HG03521 (cell line): ENCODE data around the gene OAT.
A peak's percentile ranks its signal among the peaks of the same experiment; 100 is the strongest.

Experiments used
- ATAC-seq: cut with Tn5 transposase; IDR thresholded peaks from one replicate; pipeline ENCODE4 v1.9.1; 2021; ENCODE audit warnings: mild to moderate bottlenecking, moderate library complexity; ENCODE audit not compliant: unreplicated experiment

Gene OAT

DNA sequence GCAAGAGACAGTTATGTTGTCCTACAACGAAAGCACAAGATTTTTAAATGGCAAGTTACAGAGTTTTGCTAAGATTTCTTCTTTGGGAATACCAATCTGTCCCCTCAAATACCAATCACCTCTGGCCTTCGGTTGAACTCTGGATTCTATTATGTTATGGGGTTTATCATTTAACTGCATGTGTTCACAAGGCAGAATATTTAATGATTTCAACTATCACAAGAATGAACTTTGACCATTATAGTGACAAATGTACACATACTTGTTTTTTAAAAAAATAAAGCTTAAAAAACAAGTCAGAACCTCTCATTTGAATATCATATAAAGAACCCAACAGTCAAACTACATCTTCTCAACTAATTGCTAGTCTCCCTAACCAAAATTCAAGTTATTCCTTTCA is 11.3 kb downstream of the OAT start:
- no peak for ATAC-seq

DNA sequence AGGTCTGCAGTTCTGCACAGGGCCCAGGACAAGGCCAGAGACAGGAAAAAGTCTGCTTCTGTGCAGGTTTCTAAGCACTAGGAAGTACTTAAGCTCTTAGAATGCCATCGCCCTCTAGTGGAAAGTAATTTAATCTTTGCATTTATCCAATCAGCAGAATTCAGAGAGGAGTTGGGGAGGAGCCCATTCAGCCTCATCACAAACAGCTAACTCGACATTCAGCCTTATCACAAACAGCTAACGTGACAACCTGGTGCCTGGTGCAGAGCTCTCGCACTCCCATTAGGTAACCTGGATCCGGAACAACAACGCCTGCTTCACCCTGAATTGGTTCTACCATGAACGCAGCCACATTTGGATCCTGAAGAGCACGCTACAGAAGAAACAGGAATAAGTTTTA is 15.2 kb downstream of the OAT start:
- ATAC-seq = peak; percentile 79

DNA sequence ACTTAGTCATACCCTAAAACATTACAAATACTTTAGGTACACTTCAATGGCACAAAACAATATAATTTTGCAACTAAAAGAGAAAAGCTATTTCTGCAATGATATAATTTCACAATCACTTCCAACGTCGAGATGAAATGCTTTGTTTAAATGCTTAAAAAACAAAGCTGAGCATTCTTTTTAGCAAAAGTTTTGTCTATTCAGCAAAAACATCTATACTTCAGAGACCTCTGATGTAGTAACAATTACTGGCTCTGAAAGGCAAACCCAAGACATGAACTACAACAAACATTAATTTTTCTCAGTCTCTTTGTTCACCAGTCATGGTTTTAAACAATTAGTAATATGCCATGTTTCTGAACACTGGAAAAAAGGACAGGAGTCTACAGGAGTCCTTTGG is 16.4 kb downstream of the OAT start:
- ATAC-seq = no peak

DNA sequence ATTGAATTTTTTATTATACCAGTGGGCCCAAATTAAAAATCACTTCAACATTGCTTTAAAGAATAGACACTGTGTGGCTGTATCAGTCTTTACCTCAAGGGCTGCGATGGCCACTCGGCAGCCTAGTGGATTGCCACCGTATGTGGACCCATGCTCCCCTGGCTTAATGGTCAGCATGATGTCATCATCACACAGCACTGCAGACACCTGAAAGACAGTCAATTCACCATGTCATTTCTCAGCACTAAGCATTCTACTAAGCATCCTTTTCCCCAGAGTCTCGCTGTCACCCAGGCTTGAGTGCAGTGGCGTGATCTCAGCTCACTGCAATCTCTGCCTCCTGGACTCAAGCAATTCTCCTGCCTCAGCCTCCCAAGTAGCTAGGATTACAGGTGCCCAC is 17.1 kb downstream of the OAT start:
- ATAC-seq = no peak

DNA sequence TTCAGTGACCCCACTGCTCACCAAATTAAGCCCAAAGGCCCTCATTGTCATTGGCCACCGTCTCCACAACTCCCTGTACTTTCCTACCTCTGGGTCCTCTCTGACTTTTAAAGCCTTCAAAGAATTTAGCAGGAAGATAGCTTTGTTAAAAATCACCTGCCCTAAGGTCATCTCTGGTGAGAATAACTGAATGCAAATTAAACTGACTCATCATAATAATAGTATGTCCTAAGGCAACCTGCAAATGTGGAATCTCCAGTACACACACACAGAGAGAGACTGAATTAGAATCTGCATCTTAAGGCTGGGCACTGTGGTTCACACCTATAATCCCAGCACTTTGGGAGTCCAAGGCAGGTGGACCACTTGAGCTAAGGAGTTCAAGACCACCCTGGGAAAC is 24.1 kb downstream of the OAT start:
- no peak for ATAC-seq

DNA sequence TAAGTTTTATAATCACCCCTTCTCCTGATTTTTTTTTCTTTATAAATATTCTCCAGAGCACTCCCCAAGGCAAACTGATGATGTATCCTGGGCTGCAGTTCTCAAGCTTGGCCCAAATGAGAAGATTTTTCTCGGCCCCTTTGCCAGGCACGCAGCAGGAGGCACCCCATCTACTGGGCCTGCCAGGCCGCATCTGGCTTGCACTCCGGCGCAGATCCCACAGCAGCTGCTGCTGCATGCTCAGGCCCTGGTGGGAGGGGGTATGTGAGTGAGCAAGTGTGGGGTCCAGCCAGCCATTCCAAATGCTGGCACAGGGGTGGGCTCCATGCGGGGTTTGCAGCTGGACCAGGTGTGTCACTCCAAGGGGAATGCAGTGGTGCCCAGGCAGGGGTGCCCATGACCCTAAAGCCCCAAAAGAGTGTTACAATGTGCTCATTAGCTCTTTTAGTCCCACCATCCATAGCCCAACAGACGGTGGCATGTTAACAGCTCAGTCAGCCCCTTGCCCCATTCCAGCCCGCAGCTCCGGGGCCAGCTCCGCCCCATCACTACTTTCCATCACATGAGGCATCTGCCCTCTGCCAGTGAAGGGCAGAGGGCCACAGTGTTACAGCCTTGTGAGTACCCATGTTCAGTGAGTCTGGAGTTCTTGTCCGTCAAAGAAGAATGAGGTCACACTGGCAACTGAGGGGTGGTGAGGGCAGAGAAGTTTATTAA is 25.9 kb downstream of the OAT start:
- ATAC-seq = no peak

DNA sequence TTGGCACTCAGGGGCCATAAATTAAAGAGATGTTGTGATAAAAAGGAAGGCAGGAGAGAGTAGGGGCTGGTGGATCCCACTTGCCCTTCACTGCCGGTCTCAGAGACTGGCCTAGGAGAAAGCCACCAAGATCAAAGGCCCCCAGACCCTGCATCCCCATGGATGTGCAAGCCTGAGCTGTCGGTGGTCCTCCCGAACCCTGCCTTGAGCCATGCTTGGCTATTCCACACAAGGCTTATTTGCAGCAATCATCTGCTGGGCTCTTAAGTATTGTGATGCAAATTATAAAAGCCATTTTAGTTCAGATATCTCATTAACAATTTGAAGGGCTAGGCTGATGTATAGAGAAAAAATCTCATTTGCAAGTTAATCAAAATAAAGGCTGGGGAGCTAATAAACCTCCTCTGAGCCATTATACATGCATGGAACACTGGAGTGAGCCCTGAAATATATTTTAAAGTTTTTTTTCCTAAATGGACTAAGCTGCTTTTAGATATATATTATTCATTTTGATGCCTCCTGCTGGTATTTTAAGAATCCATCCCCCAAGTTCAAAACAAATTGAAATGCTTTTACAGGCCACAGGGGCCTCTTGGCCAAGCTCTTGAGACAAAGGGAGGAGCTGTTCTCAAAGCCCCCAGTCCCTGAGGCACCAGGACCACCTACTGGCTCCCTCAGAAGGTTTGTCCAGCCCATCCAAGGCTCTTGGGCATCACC is 28.1 kb downstream of the OAT start:
- no peak for ATAC-seq

DNA sequence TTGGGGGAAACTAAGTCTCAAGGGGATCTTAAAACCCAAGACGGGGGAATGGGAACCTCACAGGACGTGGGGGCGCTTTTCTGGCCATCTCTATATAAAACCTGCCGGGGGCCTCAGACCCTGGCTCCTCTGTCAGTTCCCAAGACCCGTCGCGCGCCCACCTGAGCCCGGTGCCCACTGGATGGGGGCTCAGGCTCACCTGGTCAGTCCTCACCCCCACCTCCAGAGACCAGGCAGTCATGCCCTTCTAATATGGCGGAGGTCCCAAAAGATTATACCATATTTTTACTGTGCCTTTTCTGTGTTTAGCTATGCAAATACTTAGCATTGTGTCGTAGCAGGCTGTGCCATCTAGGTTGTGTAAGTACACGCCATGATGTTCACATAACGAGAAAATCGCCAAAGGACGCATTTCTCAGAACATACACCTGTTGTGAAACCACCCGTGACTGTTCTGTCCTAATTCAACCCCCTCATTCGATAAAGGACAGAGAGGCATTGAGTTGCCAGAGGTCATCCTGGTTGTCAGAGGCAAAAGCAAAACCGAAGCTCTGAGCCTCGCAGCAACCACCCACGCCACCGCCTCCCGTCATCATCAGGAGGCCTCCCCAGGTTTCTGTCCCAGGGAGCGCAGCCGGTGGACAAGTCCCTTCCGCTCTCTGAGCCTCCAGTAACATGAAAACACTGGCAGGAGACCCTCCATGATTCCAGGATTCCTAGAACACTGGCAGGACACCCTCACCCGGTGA is 28.9 kb downstream of the OAT start:
- no peak for ATAC-seq

DNA sequence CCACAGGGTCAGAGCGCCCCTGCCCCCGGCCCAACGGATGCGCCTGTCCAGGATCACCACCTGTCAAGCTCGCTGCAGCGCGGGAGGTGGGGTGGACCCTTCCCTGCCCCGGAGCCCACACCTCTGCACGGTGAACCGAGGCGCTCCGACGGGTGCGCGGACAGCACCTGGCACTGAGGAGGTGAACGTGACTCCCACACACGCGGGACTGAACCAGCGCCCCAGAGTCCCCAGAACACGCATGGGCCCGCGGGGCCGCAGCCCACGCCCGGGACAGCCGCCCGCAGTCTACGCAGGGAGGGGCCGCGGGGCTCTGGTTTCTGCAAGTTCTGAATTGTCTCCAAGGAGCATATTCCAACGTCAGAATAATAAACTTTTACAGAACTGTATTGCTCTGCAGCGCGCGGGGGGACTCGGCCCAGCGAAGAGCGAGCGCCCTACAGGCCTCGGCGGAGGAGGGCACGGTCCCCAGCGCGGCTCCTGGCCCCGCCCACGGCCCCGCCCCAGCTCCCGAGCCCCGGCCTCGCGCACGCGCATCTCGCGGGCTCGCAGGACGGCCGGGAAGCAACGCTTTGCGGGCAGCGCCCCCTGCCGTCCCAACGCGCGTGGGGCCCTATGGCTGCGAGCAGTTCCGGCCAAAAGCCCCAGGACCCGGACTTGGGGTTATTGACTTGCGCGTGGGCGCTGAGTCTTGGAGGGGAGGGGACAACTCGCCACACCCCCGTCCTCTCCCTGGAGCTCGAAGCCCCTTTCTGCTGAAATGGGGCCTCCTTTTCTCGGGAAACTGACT is 29.7 kb downstream of the OAT start:
- ATAC-seq = peak; percentile 95

DNA sequence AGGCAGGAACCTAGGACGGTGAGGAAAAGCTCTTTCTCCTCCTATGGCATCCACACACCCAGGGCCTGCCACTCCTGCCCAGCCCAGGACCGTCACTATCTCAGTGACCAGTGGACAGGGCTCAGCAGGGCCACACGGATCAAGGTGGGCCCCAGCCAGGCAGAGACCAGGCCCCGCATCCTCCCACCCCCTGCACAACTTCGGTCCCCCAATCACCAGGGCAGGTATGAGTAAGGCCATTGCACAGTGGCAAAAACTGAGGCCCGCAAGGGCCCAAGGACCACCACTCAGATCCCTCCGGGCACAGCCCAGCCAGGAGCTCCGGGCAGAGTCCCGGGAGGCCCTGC is 30.3 kb downstream of the OAT start:
- no peak for ATAC-seq

DNA sequence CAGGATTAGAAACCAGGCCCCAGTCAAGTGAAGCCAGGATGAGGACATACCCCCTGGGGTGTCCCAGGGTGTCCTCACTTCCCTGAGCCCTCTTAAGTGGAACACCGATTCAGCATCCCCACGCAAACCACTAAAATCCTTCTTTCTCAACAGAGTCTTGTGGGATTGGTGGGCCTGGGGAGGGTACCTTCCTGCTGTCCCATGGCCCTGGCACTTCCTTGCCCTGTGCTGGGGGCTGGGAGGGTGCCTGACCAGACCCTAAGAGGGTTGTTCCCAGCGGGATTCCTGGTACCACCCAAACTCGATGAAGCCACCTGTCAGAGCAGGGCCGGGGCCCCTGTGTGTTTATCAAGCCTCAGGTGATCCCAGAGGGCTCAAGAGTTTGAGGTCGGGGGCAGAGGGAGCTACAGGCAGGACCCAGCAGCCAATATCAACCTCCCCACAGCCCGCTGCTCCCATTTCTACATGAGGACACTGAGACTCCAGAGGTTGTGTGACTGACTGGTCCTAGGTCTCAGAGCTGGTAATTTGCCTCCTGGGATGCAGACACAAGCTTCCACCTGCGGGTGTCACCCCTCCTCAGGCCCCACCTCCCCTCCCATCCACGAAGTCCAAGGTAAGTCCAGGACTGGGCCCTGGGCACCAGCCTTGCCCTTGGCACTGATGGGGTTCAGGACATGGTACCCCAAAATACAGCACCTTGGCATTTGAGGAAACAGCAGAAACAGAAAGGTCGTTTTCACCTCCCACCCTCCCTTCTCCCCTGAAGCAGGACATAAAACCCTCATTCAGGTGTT is 31.4 kb downstream of the OAT start:
- ATAC-seq = no peak

DNA sequence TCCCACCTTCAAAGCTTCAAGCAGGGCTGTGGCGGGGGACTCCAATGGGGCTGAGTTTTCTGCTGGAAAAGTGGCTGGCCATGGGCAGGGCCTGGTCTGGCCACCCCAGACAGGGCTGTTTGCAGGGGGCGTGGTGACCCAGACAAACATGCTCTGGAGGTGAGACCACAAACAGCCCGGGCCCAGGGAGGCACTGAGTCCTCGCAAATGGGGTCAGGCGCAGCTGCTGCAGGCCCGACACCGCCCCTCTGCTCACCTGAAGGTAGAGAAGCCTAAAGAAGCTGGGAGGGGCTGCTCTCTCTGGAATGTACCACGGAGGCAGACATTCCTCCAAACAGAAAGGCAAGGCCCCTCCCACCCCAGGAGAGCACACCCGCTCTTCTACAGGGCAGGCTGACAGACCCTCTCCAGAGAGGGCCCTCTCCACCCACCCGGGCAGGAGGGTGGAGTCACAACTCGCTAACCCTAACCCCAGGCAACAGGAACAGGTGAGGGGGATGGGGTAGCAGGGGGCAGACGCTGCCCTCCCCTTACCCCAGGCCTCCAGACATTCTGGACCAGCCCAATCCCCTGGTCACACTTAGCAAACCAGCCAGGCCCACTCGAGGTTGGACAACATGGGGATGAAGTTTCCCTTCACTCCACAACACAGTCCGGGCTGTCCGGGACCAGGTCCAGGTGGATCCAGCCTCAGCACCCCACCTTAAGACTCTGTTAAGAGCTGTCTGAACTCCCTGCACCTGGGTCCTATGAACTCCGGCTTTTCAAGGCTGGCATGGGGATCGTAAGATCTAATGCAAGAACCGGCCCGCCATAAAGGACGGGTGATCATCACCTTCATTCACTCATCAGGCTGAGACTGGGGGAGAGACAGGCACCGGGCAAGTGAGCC is 32.3 kb downstream of the OAT start:
- ATAC-seq = no peak

DNA sequence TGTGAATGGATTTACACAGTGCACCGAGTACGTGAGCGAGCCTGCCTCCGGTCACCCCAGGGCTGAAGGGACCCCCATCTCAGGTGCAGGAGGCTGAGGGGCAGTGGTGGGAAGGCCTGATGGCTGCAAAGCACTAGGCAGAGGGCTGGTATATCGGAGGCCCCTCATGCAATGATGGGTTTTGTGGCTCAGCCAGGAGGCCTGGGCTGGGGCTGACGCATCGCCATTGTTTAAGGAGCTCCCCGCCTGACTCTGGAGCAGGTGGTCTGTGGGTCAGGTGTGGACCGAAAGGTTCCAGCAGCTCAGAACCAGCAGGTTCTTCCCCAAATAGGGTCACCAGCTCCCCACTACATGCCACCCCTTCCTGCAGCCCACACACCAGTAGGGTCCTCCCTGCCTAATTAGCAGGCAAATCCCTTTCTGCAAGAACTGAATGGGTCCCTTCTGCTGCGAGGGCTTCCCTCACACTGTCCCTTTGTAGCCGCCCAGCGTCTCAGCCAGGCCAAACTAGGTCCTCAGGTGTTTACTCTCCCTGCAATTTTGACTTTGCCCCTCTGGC is 33.0 kb downstream of the OAT start:
- ATAC-seq = no peak

DNA sequence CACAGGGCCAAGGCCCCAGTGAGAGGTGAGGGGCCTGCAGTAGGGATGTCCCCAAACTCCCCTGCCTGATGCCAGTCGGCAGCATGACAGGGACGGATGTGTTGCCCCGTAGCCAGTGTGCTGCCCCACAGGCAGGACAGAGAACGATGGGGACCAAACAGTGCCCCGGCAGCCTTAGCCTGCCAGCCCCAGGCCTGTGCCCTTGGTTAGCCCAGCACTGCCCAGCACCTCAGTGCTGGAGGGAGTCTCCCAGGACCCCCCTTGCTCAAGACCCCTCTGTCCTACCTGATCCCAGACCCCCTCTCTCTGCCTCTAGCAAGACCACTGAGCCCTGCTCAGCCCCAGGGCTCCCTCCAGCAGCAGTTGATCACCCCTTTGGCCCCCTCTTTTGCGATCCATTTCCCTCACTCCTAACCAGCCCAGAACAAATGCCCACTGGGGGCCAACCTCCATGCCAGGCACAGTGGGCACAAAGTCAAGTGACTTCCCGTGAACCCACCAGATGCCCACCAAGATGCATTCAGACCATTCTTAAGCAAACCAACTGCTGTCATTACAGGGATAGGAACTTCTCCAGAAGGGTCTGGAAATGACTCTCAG is 34.0 kb downstream of the OAT start:
- ATAC-seq = no peak

DNA sequence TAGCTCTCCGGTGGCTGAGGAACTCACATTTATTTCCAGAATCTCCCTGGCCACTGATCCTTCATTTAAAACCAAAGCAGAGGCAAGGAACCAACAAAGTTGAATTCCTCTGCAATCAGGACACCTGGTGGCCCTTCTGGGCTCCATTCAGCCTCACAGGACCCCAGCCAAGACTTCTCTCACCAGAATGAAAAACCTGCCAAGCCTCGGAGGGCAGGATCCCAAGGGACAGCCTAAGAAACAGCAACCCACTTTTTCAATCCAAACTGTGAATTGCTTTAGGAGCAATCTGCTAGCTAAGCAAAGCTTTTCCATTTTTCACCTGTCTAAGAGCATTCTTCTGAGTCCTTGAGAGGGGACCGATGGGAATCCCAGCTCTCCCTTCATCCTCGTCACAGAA is 34.6 kb downstream of the OAT start:
- ATAC-seq = no peak

DNA sequence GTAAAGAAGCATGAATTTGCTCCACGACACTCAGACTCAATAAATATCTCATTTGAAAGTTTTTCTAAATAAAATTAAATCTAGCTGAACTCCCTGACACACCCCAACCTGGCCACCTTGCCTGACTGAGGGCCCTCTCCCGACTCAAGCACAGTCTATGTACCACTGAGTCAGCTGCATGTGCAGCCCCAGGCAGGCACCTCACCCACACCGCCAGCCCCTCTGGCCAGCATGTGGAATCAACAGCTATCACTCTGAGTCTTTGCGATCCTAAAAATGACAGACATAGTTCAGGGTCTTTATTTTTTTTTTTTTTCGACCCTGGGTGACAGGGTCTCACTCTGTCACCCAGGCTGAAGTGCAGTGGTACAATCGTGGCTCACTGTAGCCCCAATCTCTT is 35.2 kb downstream of the OAT start:
- ATAC-seq = no peak

DNA sequence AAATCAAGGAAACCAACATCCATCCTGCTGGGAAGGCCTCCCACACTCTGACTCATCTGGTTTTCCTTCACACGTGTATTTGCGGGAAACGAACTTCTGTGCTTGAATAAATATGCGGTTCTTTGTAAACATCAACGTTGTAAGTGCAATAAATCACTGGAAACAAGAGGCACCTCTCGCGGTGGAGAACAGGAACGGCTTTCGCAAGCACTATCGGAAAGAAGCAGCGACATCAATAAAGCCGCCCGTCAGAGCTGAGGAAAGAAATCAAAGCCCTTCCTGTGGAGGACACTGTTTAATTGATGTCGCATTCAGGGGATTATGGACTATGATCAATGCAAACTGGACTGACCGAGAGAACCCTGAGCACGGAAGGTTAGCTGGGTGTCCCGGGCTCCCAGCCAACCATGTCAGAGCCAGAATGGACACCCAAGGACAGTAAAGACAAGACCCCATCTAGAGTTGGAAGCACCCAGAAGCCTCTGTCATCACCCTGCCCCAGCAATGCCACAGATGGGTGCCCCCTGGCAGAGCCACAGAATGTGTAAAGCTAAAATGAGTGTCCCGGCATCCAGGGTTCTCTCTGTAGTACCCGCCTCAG is 37.6 kb downstream of the OAT start:
- ATAC-seq = no peak

DNA sequence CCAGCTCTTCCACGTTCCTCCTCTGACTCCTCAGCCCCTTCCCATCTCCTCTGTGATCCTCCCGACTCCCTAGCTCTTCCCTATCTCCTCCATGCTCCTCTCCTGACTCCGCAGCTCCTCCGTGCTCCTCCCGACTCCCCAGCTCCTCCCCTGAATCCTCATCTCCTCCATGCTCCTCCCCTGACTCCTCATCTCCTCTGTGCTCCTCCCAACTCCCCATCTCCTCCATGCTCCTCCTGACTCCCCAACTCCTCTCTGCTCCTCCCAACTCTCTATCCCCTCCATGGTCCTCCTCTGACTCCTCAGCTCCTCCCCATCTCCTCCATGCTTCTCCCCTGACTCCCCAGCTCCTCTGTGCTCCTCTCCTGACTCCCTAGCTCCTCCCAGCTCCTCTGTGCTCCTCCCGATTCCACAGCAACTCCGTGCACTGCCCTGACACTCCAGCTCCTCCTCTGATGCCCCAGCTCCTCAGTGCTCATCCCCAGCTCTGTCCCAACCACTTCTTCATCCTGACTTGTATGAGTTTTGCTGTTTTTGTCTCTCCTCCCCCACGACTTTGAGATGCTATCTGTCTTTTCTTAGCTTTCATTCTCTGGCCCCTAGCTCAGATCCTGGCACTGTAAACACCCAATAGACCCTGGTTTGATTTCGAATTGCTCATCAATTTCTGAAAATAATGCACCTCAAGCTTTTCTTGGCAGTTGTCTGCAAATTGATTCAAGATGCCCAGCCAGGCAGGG is 38.3 kb downstream of the OAT start:
- ATAC-seq = no peak
